Measurements from ENCODE around the gene FMN2.

Gene FMN2

DNA sequence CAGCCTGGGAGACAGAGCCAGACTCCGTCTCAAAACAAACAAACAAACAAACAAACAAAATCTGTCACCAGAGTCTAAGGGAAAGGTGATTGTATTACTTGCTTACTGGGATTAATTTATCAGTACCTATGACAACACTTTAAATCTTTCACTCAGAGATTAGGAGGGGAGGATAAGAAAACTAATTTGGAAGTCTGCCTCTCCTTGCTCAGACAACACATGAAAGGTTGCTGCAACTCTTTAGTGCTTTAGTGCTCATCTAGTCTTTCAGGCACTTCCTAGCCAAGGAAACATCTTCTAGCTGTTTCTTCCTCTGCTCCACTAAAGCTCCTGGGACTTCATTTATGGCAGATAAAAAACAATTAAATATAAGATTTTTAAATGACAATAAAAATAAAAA is 7.3 kb upstream of the FMN2 start:
- Mint-ChIP-seq H3K27me3 (ENCODE audit: low read depth, poor library complexity) (peaks cover 20% of the 10 kb centered on the region), H3K36me3 (ENCODE audit: low read depth) (no peaks in the 10 kb centered on the region), H3K4me3 (no peak overlapping the region), H3K9me3 (peaks cover 4% of the 10 kb centered on the region), H3K4me1 (peaks cover 13% of the 10 kb centered on the region), H3K27ac (peak overlapping the region; percentile 72)
- DNase-seq = no peak
- TF ChIP-seq, protein P1, sequence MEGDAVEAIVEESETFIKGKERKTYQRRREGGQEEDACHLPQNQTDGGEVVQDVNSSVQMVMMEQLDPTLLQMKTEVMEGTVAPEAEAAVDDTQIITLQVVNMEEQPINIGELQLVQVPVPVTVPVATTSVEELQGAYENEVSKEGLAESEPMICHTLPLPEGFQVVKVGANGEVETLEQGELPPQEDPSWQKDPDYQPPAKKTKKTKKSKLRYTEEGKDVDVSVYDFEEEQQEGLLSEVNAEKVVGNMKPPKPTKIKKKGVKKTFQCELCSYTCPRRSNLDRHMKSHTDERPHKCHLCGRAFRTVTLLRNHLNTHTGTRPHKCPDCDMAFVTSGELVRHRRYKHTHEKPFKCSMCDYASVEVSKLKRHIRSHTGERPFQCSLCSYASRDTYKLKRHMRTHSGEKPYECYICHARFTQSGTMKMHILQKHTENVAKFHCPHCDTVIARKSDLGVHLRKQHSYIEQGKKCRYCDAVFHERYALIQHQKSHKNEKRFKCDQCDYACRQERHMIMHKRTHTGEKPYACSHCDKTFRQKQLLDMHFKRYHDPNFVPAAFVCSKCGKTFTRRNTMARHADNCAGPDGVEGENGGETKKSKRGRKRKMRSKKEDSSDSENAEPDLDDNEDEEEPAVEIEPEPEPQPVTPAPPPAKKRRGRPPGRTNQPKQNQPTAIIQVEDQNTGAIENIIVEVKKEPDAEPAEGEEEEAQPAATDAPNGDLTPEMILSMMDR (IDR thresholded peaks at IDR 0.05) = no peak

DNA sequence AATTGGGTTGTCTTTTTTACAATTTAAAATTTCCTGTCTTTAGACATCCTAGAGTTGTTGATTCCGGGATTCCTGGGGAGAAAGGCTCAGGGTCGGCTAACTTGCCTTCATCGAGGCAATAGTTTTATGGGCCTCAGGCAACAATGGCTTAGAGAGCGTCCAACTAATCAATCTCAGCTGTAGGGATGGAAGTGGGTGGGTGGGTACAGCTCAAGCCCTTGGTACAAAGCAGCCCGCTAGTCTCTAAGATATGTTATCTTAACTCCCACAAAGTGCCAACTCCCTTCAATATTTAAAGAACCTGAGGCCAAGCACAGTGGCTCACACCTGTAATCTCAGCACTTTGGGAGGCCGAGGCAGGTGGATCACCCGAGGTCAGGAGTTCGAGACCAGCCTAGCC is 6.9 kb upstream of the FMN2 start:
- TF ChIP-seq, protein P1 (IDR thresholded peaks at IDR 0.05) = no peak
- Mint-ChIP-seq H3K27me3 (ENCODE audit: low read depth, poor library complexity) (peaks cover 23% of the 10 kb centered on the region), H3K4me1 (peaks cover 13% of the 10 kb centered on the region), H3K36me3 (ENCODE audit: low read depth) (no peaks in the 10 kb centered on the region), H3K4me3 (no peak overlapping the region), H3K9me3 (peaks cover 4% of the 10 kb centered on the region), H3K27ac (peak overlapping the region; percentile 72)
- no peak for DNase-seq

DNA sequence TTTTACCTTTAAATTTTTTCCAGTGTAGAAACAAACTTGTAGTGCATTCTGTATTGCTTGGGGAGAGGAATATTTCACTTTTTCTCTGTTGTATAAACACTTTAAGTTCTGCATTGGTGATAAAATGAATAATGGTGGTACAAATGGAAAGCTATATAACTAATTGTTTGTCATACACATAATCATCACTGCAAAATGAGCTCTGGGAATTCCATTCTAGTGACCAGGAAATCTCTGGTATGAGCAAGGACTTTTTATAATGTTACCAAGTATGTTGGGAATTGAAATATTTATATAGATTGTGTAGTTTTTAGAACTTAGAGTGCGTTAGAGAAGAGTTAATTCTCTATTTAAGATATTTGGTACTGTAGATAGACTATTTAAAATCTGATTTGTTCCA is 5.0 kb upstream of the FMN2 start:
- Mint-ChIP-seq H3K27ac (no peak overlapping the region), H3K27me3 (ENCODE audit: low read depth, poor library complexity) (peaks cover 39% of the 10 kb centered on the region), H3K36me3 (ENCODE audit: low read depth) (no peaks in the 10 kb centered on the region)

DNA sequence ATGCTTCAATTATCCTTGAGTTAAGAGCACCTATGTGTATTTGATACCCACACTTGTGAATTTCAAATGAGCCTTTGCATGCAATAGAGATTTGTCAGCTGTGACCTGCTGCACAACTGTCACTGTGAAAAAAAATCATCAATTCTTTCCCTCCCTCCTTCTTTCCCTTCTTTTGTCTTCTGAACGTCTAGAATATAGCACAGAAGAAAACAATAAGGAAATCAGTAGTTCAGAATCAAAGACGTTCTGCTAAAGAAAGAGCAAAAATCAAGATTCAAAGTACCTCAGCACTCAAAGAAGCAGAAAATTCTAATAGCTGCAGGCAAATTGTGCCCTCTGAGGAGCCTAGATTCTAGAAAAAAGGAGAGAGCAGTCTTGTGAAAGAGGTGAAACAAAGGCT is 1.7 kb upstream of the FMN2 start:
- DNase-seq = no peak
- H3K27ac Mint-ChIP-seq = no peak overlapping the region
- H3K4me3 Mint-ChIP-seq = no peak overlapping the region
- no peaks in the 10 kb centered on the region for H3K36me3 Mint-ChIP-seq (ENCODE audit: low read depth)
- H3K4me1 Mint-ChIP-seq = peaks cover 12% of the 10 kb centered on the region
- peaks cover 4% of the 10 kb centered on the region for H3K9me3 Mint-ChIP-seq
- peaks cover 69% of the 10 kb centered on the region for H3K27me3 Mint-ChIP-seq (ENCODE audit: low read depth, poor library complexity)
- TF ChIP-seq, protein P1 (IDR thresholded peaks at IDR 0.05) = no peak

More for the DNA sequence above, 5.0 kb upstream of the FMN2 start:
- no peak for DNase-seq
- Mint-ChIP-seq H3K4me1 (peaks cover 21% of the 10 kb centered on the region), H3K4me3 (no peak overlapping the region), H3K9me3 (peaks cover 4% of the 10 kb centered on the region)
- TF ChIP-seq, protein P1 (IDR thresholded peaks at IDR 0.05) = no peak

DNA sequence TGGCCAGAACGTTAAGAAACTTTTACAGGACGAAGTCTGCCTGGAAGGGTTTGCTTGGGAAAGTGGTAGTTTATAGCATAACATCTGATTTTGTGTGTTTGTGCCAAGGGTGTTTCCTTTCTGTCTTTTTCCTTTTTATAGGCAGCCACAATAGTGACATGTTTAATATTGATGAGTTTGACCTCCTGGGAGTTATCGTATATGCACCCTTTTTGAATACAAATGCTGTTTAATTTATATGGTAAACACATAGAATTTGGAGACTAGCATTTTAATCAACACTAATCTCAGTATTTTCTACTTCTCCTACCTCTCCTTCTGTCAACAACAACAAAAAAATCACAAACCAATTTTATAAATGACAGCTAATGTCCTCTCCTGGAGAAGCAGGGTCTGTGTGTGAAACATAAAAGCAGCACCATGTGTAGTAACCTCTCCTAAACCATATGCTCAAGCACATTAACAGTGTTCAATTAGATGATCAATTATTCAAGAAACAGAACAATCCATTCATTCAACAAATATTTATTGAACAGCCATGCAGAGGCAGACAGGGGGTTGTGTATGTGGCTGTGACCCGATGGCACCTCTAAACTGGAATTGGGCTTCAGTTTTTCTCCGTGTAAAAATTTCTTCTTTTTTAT is 604 bp upstream of the FMN2 start:
- no peak overlapping the region for H3K27ac Mint-ChIP-seq
- TF ChIP-seq, protein P1 (IDR thresholded peaks at IDR 0.05) = no peak
- H3K27me3 Mint-ChIP-seq (ENCODE audit: low read depth, poor library complexity) = peaks cover 79% of the 10 kb centered on the region
- peak overlapping the region; percentile 84 for H3K4me3 Mint-ChIP-seq
- H3K36me3 Mint-ChIP-seq (ENCODE audit: low read depth) = no peaks in the 10 kb centered on the region
- no peaks in the 10 kb centered on the region for H3K9me3 Mint-ChIP-seq
- peaks cover 12% of the 10 kb centered on the region for H3K4me1 Mint-ChIP-seq
- DNase-seq = no peak

All from nephron progenitor cell (in vitro differentiated cells).